Measurements from ENCODE around the gene NVL. TPM values are rescaled to one million over a fixed set of nuclear protein-coding genes. Genes with fewer than 3 reads are reported as not detected.

The NVL gene
- total and polyA plus RNA-seq, 2 of the 8 experiments (the other 6 are each of a cell fraction or from before 2014, with no cell fraction given), result 22.7 to 45.8 TPM

- no peak overlapping the region for H2AK5ac ChIP-seq (ENCODE audit: low read depth, low read length)
- H2BK15ac ChIP-seq (ENCODE audit: low read length), result no peak overlapping the region
- no peak overlapping the region for H3K14ac ChIP-seq (ENCODE audit: insufficient read length)
- H3K23ac ChIP-seq (ENCODE audit: insufficient read length), result no peak overlapping the region
- peaks cover 2 to 21% (median 10%) of the 10 kb centered on the region in 4 experiments; a peak in 5 of 8 replicates for H3K36me3 ChIP-seq (ENCODE audit: control insufficient read depth in 2 of 4, insufficient read depth in 4 of 4, low read length in 3 of 4)
- H3K79me1 ChIP-seq (ENCODE audit: low read depth, low read length), result no peaks in the 10 kb centered on the region
- H2BK12ac ChIP-seq (ENCODE audit: low read depth, low read length), result no peak overlapping the region
- no peak overlapping the region for H3K18ac ChIP-seq (ENCODE audit: extremely low read depth, low read length)
- H3K27me3 ChIP-seq (replicated peaks in 1 of 4; ENCODE audit: control insufficient read depth in 3 of 4, extremely low read depth in 1 of 4, insufficient read depth in 3 of 4, low read length in 3 of 4), result no peaks in the 10 kb centered on the region
- no peaks in the 10 kb centered on the region for H3K79me2 ChIP-seq (ENCODE audit: control insufficient read depth in 1 of 2, insufficient read depth in 2 of 2, low read length in 2 of 2)
- H3K4me2 ChIP-seq (ENCODE audit: insufficient read depth in 1 of 2, low read depth in 2 of 2, low read length in 2 of 2), result no peak overlapping the region
- H4K5ac ChIP-seq (ENCODE audit: insufficient read length, low read depth, low read length), result no peak overlapping the region
- H4K8ac ChIP-seq (ENCODE audit: extremely low read depth, insufficient read depth, low read length), result no peak overlapping the region
- H2BK5ac ChIP-seq (ENCODE audit: low read depth, low read length), result no peak overlapping the region
- POLR2A ChIA-PET (ENCODE audit: partially characterized antibody), result interaction anchor here (0.9 to 1.6 kb wide), 3 partner anchors 9 to 69 kb away, joined by 3 to 4 read pairs (median 3); no protein-coding TSS in a partner anchor
- H3K4me3 ChIP-seq (ENCODE audit: extremely low read depth in 1 of 4, insufficient read depth in 2 of 4, low read depth in 3 of 4, low read length in 4 of 4), result no peak overlapping the region
- CTCF ChIA-PET (ENCODE audit: partially characterized antibody), result interaction anchor here (0.7 kb wide), 1 partner anchor 17 kb away, joined by 5 read pairs; no protein-coding TSS in a partner anchor
- H3K56ac ChIP-seq (replicated peaks; ENCODE audit: insufficient read length, low read depth, low read length), result no peak overlapping the region
- no peak overlapping the region for H2BK20ac ChIP-seq (ENCODE audit: low read length)
- FAIRE-seq (no peak), DNase-seq (ENCODE audit: low read depth in 1 of 2, low spot score in 2 of 2) (no peak)
- H4K20me1 ChIP-seq (replicated peaks in 1 of 2; ENCODE audit: control insufficient read depth in 1 of 2, insufficient read depth in 2 of 2, low read length in 2 of 2), result no peaks in the 10 kb centered on the region
- H3K9me3 ChIP-seq (ENCODE audit: insufficient read depth in 2 of 2, low read depth in 1 of 2, low read length in 1 of 2), result no peaks in the 10 kb centered on the region
- H2AFZ ChIP-seq (ENCODE audit: low read length), result no peak overlapping the region
- no peaks in the 10 kb centered on the region for H3K4me1 ChIP-seq (replicated peaks in 1 of 4; ENCODE audit: control insufficient read depth in 3 of 4, insufficient read depth in 4 of 4, low read length in 3 of 4)
- no peak overlapping the region for H3K27ac ChIP-seq (ENCODE audit: low read depth, low read length)
- H3K23me2 ChIP-seq (ENCODE audit: low read depth, low read length), result no peaks in the 10 kb centered on the region
- no peak overlapping the region for H4K91ac ChIP-seq (replicated peaks; ENCODE audit: insufficient read length, low read length)
- no peak overlapping the region; a peak in 1 of 7 replicates for H3K9ac ChIP-seq (replicated peaks in 1 of 4; ENCODE audit: extremely low read depth in 1 of 4, low read depth in 3 of 4, low read length in 3 of 4)
- no peak overlapping the region for H3K4ac ChIP-seq (replicated peaks; ENCODE audit: insufficient read length, low read depth, low read length)
- H2BK120ac ChIP-seq (replicated peaks; ENCODE audit: low read depth, low read length), result no peak overlapping the region
- WGBS, 2 experiments (ENCODE audit: extremely low coverage in 1 of 2, insufficient coverage in 1 of 2, insufficient read length in 1 of 2, insufficient replicate concordance in 2 of 2, low coverage in 1 of 2, low lambda C conversion rate in 2 of 2, missing lambda C conversion rate in 1 of 2), result 90% methylated on average over 5 of the region's 5 CpGs; no CpG with 5 or more reads in 1 of the 2 experiments
- no peak for TF ChIP-seq RXRA (IDR thresholded peaks at IDR 0.05; ENCODE audit: insufficient read depth, low read depth, low read length)
- TF ChIP-seq, protein P1, sequence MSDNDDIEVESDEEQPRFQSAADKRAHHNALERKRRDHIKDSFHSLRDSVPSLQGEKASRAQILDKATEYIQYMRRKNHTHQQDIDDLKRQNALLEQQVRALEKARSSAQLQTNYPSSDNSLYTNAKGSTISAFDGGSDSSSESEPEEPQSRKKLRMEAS (IDR thresholded peaks at IDR 0.05), result no peak
- no peak for TF ChIP-seq TBP (IDR thresholded peaks at IDR 0.05; ENCODE audit: low read depth, low read length)
- TF ChIP-seq POLR2AphosphoS5 (IDR thresholded peaks at IDR 0.05; ENCODE audit: low read depth, low read length), result no peak
- no peak for TF ChIP-seq JUND (IDR thresholded peaks at IDR 0.05; ENCODE audit: low read length)
- TF ChIP-seq NRF1 (IDR thresholded peaks at IDR 0.05; ENCODE audit: low read depth, low read length), result no peak
- TF ChIP-seq CBX5 (IDR thresholded peaks at IDR 0.05; ENCODE audit: low read depth, low read length), result no peak
- no peak for TF ChIP-seq RBBP5 (IDR thresholded peaks at IDR 0.05; ENCODE audit: borderline replicate concordance, low read depth, low read length)
- no peak for TF ChIP-seq CEBPB (IDR thresholded peaks at IDR 0.05; ENCODE audit: low read depth, low read length)
- no peak for TF ChIP-seq KDM5A (IDR thresholded peaks at IDR 0.05; ENCODE audit: low read length)
- no peak for TF ChIP-seq EP300 (IDR thresholded peaks at IDR 0.05; ENCODE audit: borderline replicate concordance in 1 of 2, low read depth in 2 of 2, low read length in 2 of 2)
- TF ChIP-seq CHD1 (IDR thresholded peaks at IDR 0.05; ENCODE audit: low read depth, low read length), result no peak
- no peak for TF ChIP-seq TAF1 (IDR thresholded peaks at IDR 0.05; ENCODE audit: low read depth, low read length)
These were observed 133.0 kb downstream of the NVL start for GRCh38 chr1:224196813-224197600.

Measured in H1 (cell line).